Measurements from ENCODE around the gene ERCC3. TPM values are rescaled to one million over a fixed set of nuclear protein-coding genes. Genes with fewer than 3 reads are reported as not detected.
"Not testable (repeated sequence)": the region's sequence is repeated elsewhere in the genome, so short reads cannot be mapped to it uniquely, and the experiment has no call there.

ERCC3 gene
- total and polyA plus RNA-seq, 4 donors, result 13.4 to 52.2 (median 38.4) TPM

DNA sequence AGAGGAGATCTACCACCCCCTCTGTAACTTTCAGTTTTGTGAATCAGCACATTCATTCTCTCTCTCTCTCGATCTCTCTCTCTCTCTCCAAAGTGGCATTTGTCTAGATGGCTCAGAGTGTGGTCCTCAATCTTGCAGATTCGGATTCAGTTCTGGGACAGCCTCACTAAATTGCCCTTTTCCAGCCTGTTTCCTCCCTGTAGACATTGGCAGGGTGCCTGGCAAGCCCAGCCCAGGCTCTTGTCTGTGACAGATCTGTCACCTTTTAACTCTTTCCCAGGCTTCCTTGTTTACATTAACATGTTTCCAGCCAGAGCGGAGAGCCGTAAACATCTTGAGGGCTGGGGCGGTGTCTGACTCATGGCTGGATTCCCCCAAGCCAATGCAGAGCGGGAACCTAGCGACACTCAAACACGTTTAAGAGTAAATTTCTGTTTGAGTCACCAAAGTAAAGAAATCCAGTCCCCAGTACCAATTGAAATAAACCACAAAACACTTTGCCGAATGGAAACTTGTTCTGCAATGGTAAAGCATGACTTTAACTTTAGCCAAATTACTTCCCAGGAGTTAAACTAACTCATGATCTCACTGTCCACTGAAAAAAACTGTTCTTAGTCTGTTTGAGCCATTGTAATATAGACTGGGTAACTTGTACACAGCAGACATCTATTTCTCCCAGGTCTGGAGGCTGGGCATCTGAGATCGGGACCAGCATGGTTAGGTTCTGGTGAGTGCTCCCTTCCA, 67.3 kb downstream of the ERCC3 start:
- peak overlapping the region in 1 of 2 donors; percentile 46 for H3K4me3 ChIP-seq (ENCODE audit: low read length in 2 of 2)
- peak; percentile 64 for ATAC-seq (ENCODE audit: low FRiP score)

DNA sequence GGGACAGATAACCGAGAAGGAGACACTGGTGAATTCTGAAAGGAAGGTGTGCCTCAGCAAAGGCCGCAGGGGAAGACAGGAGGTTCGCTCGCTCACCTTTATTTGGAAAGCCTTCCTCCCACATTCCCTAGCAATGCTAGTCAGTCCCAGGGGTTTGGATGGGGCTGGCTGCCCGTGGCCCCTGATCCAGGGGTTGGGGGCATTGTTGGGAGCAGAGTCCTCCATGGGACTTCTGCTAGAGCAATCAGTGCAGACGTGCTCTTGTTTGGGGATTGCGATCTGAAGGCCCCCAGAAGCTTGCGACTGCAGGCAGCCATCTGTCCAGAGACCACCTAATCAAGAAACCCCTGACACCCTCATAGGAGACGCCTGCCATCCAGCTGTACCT, 67.8 kb downstream of the ERCC3 start:
- Histone ChIP-seq H3K4me3 (ENCODE audit: low read length in 2 of 2) (no peak overlapping the region), H3K4me1 (ENCODE audit: control insufficient read depth in 1 of 2, insufficient read depth in 2 of 2, low read length in 2 of 2) (peaks cover 0 to 3% of the 10 kb centered on the region in 2 donors), H3K36me3 (ENCODE audit: control insufficient read depth in 1 of 2, insufficient read depth in 2 of 2, low read length in 1 of 2) (no peaks in the 10 kb centered on the region), H3K27me3 (ENCODE audit: control insufficient read depth in 1 of 2, insufficient read depth in 2 of 2, low read length in 1 of 2) (peaks cover 0 to 3% of the 10 kb centered on the region in 2 donors), H3K27ac (ENCODE audit: low read depth in 1 of 2, low read length in 2 of 2) (no peak overlapping the region), H3K9me3 (ENCODE audit: control insufficient read depth, low read length) (peaks cover 4% of the 10 kb centered on the region)
- intact Hi-C loops (cut with DNase I), result no loop called here
- 58 to 62% methylated on average over 9 of the region's 9 CpGs for WGBS, 2 donors
- DNase-seq, result no peak
- no peak for ATAC-seq (ENCODE audit: low FRiP score)

More for the DNA sequence above, 67.3 kb downstream of the ERCC3 start:
- H3K27me3 ChIP-seq (ENCODE audit: control insufficient read depth in 1 of 2, insufficient read depth in 2 of 2, low read length in 1 of 2), result peaks cover 0 to 3% of the 10 kb centered on the region in 2 donors
- DNase-seq, result peak in 1 of 2 donors; percentile 56
- H3K36me3 ChIP-seq (ENCODE audit: control insufficient read depth in 1 of 2, insufficient read depth in 2 of 2, low read length in 1 of 2), result no peaks in the 10 kb centered on the region
- intact Hi-C loops (cut with DNase I), result no loop called here
- peaks cover 0 to 3% of the 10 kb centered on the region in 2 donors for H3K4me1 ChIP-seq (ENCODE audit: control insufficient read depth in 1 of 2, insufficient read depth in 2 of 2, low read length in 2 of 2)
- peaks cover 4% of the 10 kb centered on the region for H3K9me3 ChIP-seq (ENCODE audit: control insufficient read depth, low read length)
- WGBS, 2 donors, result 10% methylated on average over 10 of the region's 10 CpGs
- H3K27ac ChIP-seq (ENCODE audit: low read depth in 1 of 2, low read length in 2 of 2), result no peak overlapping the region

DNA sequence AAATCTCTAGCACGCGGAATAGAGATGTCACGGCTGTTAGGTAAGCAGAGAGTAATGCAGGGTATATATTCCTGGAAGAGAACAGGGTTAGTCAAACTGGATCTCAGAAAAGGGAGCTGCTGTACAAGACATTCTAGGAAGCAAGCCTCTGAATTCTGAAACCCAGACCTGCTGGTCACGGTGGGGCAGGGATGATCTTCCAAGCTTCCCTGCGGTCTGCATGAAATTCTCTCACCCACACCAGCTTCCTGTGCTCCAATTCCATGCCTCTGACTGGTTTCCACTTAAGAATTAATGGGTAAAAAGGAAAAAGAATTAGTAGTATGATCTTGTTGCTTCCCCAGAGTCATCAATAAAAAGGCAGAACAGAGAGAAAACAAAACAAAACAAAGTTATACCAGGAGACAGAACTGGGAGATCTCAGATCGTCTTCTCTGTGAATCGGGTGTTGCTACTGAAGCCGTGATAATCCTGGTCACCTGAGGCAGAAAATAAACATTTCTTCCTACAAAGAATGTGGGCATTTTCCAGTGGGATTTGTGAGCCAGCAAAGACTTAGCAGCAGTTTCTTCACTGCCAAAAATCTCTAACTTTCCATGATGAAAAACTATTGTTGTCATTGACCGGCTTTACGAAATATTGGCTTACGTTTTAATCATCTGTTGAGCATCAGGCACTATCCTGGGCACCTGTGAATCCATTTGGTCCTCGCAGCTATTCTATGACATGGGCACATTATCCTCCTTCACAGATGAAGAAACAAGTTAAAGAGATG, 68.6 kb downstream of the ERCC3 start:
- no peaks in the 10 kb centered on the region for H3K36me3 ChIP-seq (ENCODE audit: control insufficient read depth in 1 of 2, insufficient read depth in 2 of 2, low read length in 1 of 2)
- peaks cover 0 to 3% of the 10 kb centered on the region in 2 donors for H3K27me3 ChIP-seq (ENCODE audit: control insufficient read depth in 1 of 2, insufficient read depth in 2 of 2, low read length in 1 of 2)
- ATAC-seq (ENCODE audit: low FRiP score) (no peak), DNase-seq (no peak)
- intact Hi-C loops (cut with DNase I), result no loop called here
- H3K27ac ChIP-seq (ENCODE audit: low read depth in 1 of 2, low read length in 2 of 2), result no peak overlapping the region
- H3K4me3 ChIP-seq (ENCODE audit: low read length in 2 of 2), result no peak overlapping the region
- H3K4me1 ChIP-seq (ENCODE audit: control insufficient read depth in 1 of 2, insufficient read depth in 2 of 2, low read length in 2 of 2), result peaks cover 0 to 3% of the 10 kb centered on the region in 2 donors
- 34% methylated on average over 12 of the region's 12 CpGs for WGBS, 2 donors
- peaks cover 4% of the 10 kb centered on the region for H3K9me3 ChIP-seq (ENCODE audit: control insufficient read depth, low read length)

DNA sequence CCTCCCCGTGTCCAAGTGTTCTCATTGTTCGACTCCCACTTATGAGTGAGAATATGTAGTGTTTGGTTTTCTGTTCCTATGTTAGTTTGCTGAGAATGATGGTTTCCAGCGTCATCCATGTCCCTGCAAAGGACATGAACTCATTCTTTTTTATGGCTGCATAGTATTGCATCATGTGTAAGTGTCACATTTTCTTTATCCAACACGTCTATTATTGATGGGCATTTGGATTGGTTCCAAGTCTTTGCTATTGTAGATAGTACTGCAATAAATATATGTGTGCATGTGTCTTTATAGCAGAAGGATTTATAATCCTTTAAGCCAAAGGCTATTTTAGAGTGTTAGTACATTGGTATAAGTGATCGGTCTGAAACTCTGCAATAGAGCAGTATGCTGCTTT, 69.8 kb downstream of the ERCC3 start:
- DNase-seq; H3K27me3 ChIP-seq (ENCODE audit: control insufficient read depth in 1 of 2, insufficient read depth in 2 of 2, low read length in 1 of 2); H3K4me1 ChIP-seq (ENCODE audit: control insufficient read depth in 1 of 2, insufficient read depth in 2 of 2, low read length in 2 of 2); H3K9me3 ChIP-seq (ENCODE audit: control insufficient read depth, low read length); H3K4me3 ChIP-seq (ENCODE audit: low read length in 2 of 2); H3K27ac ChIP-seq (ENCODE audit: low read depth in 1 of 2, low read length in 2 of 2); intact Hi-C loops (cut with DNase I); ATAC-seq (ENCODE audit: low FRiP score); H3K36me3 ChIP-seq (ENCODE audit: control insufficient read depth in 1 of 2, insufficient read depth in 2 of 2, low read length in 1 of 2): not testable (repeated sequence)
- WGBS, 2 donors, result 70 to 71% methylated on average over 5 of the region's 5 CpGs

DNA sequence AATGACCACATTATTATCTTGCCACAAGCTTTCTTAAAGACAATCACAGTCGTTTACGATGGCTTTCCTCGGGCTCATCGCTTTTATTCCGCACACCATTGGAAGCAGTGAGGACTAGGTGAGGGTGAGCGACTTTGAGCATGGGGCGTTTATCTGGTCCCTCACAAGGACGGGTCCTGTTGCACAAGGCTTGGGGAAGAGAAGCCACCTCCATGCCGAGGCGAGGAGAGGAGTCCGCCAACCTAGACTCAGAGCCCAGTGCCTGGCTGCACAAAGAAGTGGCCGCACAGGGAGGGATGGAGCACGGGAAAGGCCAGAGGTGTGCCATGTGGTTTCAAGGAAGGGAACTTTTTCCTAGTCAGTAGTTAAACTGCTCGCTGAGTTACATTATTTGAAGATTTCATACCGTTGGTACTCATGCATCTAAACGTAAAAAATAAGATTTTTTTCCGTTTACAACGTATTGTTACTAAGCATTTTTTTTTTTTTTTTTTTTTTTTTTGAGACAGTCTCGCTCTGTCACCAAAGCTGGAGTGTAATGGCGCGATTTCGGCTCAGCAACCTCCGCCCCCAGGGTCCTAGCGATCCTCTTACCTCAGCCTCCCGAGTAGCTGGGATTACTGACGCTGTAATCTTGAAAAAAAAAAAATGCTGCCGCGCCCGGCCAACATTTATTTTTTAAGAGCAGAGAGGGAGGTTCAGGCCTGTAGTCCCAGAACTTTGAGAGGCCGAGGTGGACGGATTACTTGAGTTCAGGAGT, 73.0 kb downstream of the ERCC3 start:
- intact Hi-C loops (cut with DNase I), result no loop called here
- H3K4me3 ChIP-seq (ENCODE audit: low read length in 2 of 2), result no peak overlapping the region

DNA sequence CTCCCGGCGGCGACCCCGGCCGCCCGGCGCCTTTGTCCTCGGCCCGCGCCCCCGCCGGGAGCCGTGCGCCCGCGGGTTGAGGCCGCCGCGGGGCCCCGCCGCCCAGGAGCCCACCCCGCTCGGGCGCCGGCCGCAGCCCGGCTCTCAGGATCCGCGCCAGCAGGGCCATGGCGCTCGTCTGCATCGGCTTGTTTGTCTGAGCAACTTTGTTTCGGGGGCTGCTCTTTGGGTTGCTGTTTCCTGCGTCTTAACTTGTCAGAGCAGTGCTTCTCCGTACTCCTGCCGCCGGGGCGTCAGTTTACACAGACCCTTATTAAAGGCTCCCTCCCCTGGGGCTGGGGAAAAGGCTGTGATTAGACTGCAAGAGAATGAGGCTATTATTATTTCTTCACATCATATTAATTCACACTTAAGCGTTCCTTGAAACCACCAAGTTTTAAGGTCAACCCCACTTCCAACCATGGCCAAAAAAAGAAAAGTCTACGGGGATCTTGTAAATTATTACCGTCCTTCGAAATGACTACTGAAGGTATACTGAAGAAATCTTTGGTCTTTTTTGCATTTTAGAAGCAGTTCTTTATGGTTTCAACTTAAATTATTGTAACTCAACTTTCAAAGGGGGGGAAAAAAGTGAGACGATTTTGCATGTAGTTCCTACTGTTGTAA, 73.7 kb downstream of the ERCC3 start, which contains the start of gene CYP27C1:
Gene CYP27C1, minus strand, starts transcription at position 198 of the 666 bp plus-strand sequence. Its CDS starts 29 bp downstream, at position 169.
- 2 to 4% methylated on average over 27 to 43 of the region's 43 CpGs for WGBS, 2 donors
- Histone ChIP-seq H3K27ac (ENCODE audit: low read depth in 1 of 2, low read length in 2 of 2) (no peak within 1 kb of the TSS), H3K27me3 (ENCODE audit: control insufficient read depth in 1 of 2, insufficient read depth in 2 of 2, low read length in 1 of 2) (no peaks in the 10 kb centered on the region), H3K4me3 (ENCODE audit: low read length in 2 of 2) (peak within 1 kb of the TSS; percentile 42 to 56), H3K36me3 (ENCODE audit: control insufficient read depth in 1 of 2, insufficient read depth in 2 of 2, low read length in 1 of 2) (no peaks in the 10 kb centered on the region), H3K4me1 (ENCODE audit: control insufficient read depth in 1 of 2, insufficient read depth in 2 of 2, low read length in 2 of 2) (no peaks in the 10 kb centered on the region), H3K9me3 (ENCODE audit: control insufficient read depth, low read length) (peaks cover 1% of the 10 kb centered on the region)
- ATAC-seq (ENCODE audit: low FRiP score) (no peak), DNase-seq (no peak)
- intact Hi-C loops (cut with DNase I), result no loop called here

More for the DNA sequence above, 73.0 kb downstream of the ERCC3 start:
- no peak for ATAC-seq (ENCODE audit: low FRiP score)
- H3K27ac ChIP-seq (ENCODE audit: low read depth in 1 of 2, low read length in 2 of 2), result no peak overlapping the region
- peaks cover 1% of the 10 kb centered on the region for H3K9me3 ChIP-seq (ENCODE audit: control insufficient read depth, low read length)
- no peaks in the 10 kb centered on the region for H3K27me3 ChIP-seq (ENCODE audit: control insufficient read depth in 1 of 2, insufficient read depth in 2 of 2, low read length in 1 of 2)
- no peak for DNase-seq
- H3K36me3 ChIP-seq (ENCODE audit: control insufficient read depth in 1 of 2, insufficient read depth in 2 of 2, low read length in 1 of 2), result no peaks in the 10 kb centered on the region
- WGBS, 2 donors, result 58 to 63% methylated on average over 31 of the region's 31 CpGs
- no peaks in the 10 kb centered on the region for H3K4me1 ChIP-seq (ENCODE audit: control insufficient read depth in 1 of 2, insufficient read depth in 2 of 2, low read length in 2 of 2)

DNA sequence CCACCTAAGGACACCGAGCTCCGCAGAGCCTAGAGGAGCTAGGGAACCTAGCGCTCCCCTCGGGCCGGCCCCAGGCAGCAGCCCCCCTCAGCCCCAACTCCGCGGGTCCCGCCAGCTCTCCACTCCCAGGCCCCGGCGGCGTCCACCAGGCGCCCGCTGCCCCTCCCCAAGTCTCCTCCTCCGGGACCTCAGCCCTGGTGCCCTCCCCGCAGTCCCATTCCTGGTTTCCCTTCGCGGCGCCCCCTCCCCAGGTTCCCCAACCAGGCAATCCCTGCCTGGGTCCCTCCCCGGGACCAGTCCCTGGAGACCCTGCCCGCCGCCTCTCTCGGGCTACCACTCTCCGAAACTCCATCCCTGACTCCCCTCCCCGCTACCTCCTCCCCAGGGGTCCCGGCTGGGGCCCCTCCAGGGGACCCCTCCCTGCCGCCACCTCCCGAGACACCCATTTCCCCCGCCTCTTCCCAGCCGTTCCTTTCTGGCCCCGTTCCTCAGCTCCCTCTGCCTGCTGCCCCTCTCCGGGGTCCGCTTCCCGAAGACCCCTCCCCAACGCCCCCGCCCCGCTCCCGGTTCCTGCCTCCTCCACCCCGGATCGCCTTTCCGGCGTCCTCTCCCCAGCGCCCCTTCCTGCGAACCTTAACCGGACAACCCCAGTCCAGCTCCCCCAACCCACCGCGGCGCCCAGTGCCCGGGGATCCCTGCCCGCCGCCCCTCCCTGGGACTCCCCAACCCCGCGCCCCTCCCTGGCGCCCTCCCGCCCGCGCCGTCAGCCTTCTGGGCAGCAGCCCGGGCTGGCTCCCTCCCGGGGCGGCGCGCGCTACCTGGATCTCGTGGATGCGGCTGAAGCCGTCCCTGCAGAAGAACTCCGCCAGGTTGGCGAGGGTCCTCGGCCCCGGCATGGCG, 74.5 kb downstream of the ERCC3 start:
- ATAC-seq (ENCODE audit: low FRiP score) (peak; percentile 44), DNase-seq (peak in 1 of 2 donors; percentile 76)

More for the DNA sequence above, 74.5 kb downstream of the ERCC3 start:
- H3K27me3 ChIP-seq (ENCODE audit: control insufficient read depth in 1 of 2, insufficient read depth in 2 of 2, low read length in 1 of 2), result no peaks in the 10 kb centered on the region
- intact Hi-C loops (cut with DNase I), result no loop called here
- H3K36me3 ChIP-seq (ENCODE audit: control insufficient read depth in 1 of 2, insufficient read depth in 2 of 2, low read length in 1 of 2), result no peaks in the 10 kb centered on the region
- peak overlapping the region; percentile 42 to 56 for H3K4me3 ChIP-seq (ENCODE audit: low read length in 2 of 2)
- H3K4me1 ChIP-seq (ENCODE audit: control insufficient read depth in 1 of 2, insufficient read depth in 2 of 2, low read length in 2 of 2), result no peaks in the 10 kb centered on the region
- 1% methylated on average over 51 to 71 of the region's 71 CpGs for WGBS, 2 donors
- H3K27ac ChIP-seq (ENCODE audit: low read depth in 1 of 2, low read length in 2 of 2), result no peak overlapping the region
- H3K9me3 ChIP-seq (ENCODE audit: control insufficient read depth, low read length), result peaks cover 1% of the 10 kb centered on the region

All from aorta (tissue), 5 donors.